ENCODE data around the gene ZNF639. TPM values are rescaled to one million over a fixed set of nuclear protein-coding genes. Genes with fewer than 3 reads are reported as not detected.
"Not testable (repeated sequence)": the region's sequence is repeated elsewhere in the genome, so short reads cannot be mapped to it uniquely, and the experiment has no call there.

ZNF639 gene
- polyA plus RNA-seq (2013, experiment 1 of 2; ENCODE audit: insufficient read length) = 32.3 TPM
- 34.5 TPM for polyA plus RNA-seq (2013, experiment 2 of 2; ENCODE audit: insufficient read length)

- peak; percentile 89 for DNase-seq
Measured at GRCh38 chr3:179322286-179323196, at the start of gene ZNF639. ZNF639 (plus strand) TSS chr3:179323031; CDS start chr3:179328294, 5,263 bp downstream.

- DNase-seq = not testable (repeated sequence)
Measured at GRCh38 chr3:179274434-179274833, 48.4 kb upstream of the ZNF639 start.

- no peak for DNase-seq
Measured at GRCh38 chr3:179276001-179276400, 46.8 kb upstream of the ZNF639 start.

GRCh38 chr3:179276743-179277142 lies 46.1 kb upstream of the ZNF639 start:
- no peak for DNase-seq

GRCh38 chr3:179278151-179278550 lies 44.7 kb upstream of the ZNF639 start:
- no peak for DNase-seq

- peak; percentile 10 for DNase-seq
Measured at GRCh38 chr3:179278932-179279693, 43.7 kb upstream of the ZNF639 start.

GRCh38 chr3:179279837-179280236 lies 43.0 kb upstream of the ZNF639 start:
- DNase-seq = no peak

GRCh38 chr3:179281825-179282224 lies 41.0 kb upstream of the ZNF639 start:
- no peak for DNase-seq

- no peak for DNase-seq
Measured at GRCh38 chr3:179286331-179286730, 36.5 kb upstream of the ZNF639 start.

- no peak for DNase-seq
Measured at GRCh38 chr3:179288845-179289244, 34.0 kb upstream of the ZNF639 start.

- DNase-seq = no peak
Measured at GRCh38 chr3:179289295-179289694, 33.5 kb upstream of the ZNF639 start.

- no peak for DNase-seq
Measured at GRCh38 chr3:179292450-179292849, 30.4 kb upstream of the ZNF639 start.

GRCh38 chr3:179297971-179298725 lies 24.7 kb upstream of the ZNF639 start:
- no peak for DNase-seq

GRCh38 chr3:179299316-179299715 lies 23.5 kb upstream of the ZNF639 start:
- no peak for DNase-seq

GRCh38 chr3:179299999-179300613 lies 22.7 kb upstream of the ZNF639 start:
- no peak for DNase-seq

GRCh38 chr3:179301645-179302044 lies 21.2 kb upstream of the ZNF639 start:
- no peak for DNase-seq

- DNase-seq = no peak
Measured at GRCh38 chr3:179302111-179302510, 20.7 kb upstream of the ZNF639 start.

- DNase-seq = peak; percentile 22
Measured at GRCh38 chr3:179304605-179305004, 18.2 kb upstream of the ZNF639 start.

- not testable (repeated sequence) for DNase-seq
Measured at GRCh38 chr3:179307362-179307761, 15.5 kb upstream of the ZNF639 start.

- no peak for DNase-seq
Measured at GRCh38 chr3:179308001-179308400, 14.8 kb upstream of the ZNF639 start.

- no peak for DNase-seq
Measured at GRCh38 chr3:179309225-179310078, 13.4 kb upstream of the ZNF639 start.
